Measurements from ENCODE around the gene PRIM2.
"Not testable (repeated sequence)": the region's sequence is repeated elsewhere in the genome, so short reads cannot be mapped to it uniquely, and the experiment has no call there.

The PRIM2 gene

DNA sequence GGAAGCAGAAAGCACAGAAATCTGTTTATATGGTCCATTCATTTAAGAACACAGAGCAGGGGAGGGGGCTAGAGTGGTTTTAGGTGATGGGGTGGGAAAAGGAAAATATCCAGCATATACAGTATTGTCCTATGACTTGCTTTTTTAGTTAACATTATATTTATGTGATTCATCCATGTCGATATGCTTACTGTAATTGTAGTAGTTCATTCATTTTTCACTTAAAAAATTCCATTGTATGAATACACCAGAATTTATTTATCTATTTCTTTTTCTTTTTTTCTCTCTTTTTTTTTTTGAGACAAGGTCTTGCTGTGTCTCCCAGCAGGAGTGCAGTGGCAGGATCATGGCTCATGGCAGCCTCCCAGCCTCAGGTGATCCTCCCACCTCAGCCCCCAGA is 9.6 kb upstream of the PRIM2 start:
- no peak for DNase-seq

DNA sequence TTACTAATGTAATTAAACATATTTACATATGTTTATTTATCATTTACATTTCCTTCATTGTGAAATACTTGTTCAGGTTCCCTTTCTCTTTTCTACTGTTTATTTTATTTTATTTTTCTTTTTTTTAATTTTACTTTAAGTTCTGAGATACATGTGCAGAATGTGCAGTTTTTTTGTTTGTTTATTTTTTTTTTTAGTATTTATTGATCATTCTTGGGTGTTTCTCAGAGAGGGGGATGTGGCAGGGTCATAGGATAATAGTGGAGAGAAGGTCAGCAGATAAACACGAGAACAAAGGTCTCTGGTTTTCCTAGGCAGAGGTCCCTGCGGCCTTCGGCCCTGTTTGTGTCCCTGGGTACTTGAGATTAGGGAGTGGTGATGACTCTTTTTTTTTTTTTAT is 8.7 kb upstream of the PRIM2 start:
- not testable (repeated sequence) for DNase-seq

DNA sequence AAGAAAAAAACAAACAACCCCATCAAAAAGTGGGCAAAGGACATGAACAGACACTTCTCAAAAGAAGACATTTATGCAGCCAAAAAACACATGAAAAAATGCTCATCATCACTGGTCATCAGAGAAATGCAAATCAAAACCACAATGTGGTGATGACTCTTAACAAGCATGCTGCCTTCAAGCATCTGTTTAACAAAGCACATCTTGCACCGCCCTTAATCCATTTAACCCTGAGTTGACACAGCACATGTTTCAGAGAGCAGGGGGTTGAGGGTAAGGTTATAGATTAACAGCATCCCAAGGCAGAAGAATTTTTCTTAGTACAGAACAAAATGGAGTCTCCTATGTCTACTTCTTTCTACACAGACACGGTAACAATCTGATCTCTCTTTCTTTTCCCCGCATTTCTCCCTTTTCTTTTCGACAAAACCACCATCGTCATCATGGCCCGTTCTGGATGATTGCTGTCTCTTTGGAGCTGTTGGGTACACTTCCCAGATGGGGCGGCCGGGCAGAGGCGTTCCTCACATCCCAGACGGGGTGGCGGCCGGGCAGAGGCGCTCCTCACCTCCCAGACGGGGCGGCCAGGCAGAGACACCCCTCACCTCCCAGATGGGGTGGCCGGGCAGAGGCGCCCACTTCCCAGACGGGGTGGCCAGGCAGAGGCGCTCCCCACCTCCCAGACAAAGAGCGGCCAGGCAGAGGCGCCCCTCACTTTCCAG is 7.2 kb upstream of the PRIM2 start:
- DNase-seq, result not testable (repeated sequence)

DNA sequence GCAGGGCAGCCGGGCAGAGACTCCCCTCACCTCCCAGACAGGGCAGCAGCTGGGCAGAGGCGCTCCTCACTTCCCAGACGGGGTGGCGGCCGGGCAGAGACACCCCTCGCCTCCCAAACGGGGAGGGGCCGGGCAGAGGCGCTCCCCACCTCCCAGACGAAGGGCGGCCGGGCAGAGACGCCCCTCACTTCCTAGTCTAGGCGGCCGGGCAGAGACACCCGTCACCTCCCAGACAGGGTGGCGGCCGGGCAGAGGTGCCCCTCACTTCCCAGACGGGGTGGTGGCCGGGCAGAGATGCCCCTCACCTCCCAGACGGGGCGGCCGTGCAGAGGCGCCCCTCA is 6.6 kb upstream of the PRIM2 start:
- no peak for DNase-seq

DNA sequence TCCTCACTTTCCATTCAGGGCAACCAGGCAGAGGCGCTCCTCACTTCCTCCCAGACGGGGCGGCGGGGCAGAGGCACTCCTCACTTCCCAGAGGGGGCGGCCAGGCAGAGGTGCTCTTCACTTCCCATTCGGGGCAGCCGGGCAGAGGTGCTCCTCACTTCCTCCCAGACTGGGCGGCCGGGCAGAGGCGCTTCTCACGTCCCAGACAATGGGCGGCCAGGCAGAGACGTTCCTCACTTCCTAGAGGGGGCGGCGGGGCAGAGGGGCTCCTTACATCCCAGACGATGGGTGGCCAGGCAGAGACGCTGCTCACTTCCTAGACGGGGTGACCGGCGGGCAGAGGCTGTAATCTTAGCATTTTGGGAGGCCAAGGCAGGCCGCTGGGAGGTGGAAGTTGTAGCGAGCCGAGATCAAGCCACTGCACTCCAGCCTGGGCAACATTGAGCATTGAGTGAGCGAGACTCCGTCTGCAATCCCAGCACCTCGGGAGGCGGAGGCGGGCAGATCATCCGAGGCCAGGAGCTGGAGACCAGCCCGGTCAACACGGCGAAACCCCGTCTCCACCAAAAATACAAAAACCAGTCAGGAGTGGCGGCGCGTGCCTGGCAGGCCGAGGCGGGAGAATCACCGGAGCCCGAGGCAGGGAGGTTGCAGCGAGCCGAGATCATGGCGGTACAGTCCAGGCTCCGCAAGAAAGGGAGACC is 6.0 kb upstream of the PRIM2 start:
- DNase-seq, result not testable (repeated sequence)

DNA sequence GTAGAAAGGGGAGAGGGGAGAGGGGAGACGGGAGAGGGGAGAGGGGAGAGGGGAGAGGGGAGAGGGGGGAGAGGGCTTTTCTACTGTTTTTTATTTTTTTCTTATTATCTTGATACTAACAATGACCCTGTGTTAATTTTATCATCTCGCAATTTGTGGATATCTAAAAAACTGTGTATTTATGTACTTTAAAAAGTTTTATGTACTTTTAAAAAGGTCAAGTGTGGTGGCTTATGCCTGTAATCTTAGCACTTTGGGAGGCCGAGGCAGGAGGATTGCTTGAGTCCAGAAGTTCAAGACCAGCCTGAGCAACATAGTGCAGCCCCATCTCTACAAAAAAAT is 5.5 kb upstream of the PRIM2 start:
- no peak for DNase-seq

DNA sequence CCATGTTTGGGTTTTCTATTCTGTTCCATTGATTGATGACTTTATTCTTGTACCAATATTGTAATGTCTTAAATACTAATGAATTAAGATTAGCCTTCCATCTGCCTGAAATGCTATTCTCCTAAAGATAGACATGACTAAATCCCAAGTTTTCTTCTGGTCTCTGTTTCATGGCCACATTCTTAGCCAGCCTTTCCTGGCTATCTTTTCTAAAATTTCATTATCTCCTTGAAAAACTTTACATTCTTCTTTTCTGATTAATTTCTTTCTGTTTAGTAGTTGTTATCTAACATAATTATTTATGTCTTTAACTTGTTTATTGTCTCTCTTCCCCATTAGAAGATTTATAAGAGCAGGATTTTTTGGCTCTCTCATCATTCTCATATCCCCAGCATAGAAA is 4.4 kb upstream of the PRIM2 start:
- DNase-seq, result no peak

DNA sequence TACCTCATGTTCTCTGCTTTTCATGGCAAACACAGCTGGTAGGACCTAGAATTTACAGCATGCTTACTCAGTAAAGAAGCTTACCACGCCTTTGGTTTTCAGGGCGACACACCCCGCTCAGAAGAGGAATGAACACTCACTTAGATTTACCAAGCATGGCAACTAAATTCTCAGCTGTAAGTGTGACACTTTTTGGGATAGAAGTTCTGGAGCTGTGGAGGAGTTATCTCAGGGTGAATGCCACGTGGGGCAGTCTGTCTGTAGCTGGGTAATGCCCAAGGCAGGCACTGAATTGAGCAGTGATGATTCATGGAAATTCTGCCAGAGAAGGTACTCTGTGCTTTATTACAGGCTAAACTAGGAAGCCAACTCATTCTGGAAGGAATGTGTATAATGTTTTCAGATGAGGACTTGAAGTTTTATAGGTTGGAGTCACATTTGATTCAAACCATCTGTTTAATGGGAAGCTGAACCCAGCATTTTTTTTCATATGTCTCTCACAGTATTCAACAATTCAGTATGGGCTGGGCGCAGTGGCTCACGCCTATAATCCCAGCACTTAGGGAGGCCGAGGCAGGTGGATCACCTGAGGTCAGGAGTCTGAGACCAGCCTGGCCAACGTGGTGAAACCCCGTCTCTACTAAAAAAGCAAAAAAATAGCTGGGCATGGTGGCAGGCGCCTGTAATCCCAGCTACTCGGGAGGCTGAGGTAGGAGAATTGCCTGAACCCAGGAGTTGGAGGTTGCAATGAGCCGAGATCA is 3.5 kb upstream of the PRIM2 start:
- no peak for DNase-seq

DNA sequence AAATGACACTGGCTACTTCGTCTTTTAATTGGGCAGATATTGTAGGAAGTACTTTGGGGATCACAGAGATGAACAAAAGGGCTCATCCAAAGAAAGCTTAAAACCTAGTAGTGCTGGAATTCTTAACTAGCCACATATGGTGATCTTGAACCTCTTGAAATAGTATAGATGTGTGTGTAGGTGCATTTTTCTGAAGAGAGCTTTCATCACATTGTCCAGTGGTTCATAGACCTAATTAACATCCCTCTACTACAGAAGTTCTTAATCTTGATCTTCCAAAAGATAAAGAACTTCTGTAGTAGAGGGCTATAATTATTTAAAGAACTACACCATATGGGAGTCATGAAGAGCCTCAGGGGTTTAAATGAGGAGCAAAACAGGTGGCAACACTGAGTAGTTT is 2.3 kb upstream of the PRIM2 start:
- no peak for DNase-seq

DNA sequence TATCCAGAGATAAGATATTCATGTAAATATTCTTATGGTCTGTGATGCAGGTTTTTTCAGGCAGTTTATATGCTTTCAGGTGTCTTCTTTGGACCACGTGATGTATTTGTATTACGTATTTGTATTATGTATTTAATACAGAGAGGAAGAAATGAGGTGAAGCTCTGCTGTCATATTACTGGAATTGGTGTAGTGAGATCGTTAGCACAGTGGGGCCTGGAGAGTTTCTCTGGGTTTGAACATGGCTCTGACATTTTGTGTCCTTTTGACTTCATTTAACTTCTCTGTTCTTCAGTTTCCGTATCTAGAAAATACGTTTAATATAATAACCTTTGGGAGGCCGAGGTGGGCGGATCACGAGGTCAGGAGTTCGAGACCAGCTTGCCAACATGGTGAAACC is 1.6 kb upstream of the PRIM2 start:
- no peak for DNase-seq

DNA sequence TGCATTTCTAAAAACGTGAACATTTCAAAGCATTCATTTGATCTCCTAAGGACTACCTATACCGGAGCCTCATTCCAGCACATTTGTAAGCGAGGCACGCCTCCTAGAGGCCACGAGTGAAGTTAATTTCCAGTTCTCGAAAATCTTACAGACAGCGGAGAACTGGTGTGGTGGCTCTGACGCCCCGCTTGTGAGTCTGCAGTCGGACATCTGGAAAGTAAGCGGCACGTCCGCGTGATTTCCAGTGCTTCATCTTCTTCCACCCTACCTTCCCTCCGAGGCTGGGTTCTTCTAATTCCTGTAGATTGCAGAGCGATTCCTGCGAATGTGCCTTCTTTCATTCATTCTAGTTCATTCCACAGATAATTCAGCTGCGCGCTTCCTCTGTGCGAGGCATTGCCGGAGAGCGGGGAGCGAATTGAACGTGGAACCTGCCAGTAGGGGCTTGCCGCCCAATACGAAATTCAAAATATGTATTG is 810 bp upstream of the PRIM2 start:
- peak; percentile 21 to 92 (median 75) for DNase-seq

DNA sequence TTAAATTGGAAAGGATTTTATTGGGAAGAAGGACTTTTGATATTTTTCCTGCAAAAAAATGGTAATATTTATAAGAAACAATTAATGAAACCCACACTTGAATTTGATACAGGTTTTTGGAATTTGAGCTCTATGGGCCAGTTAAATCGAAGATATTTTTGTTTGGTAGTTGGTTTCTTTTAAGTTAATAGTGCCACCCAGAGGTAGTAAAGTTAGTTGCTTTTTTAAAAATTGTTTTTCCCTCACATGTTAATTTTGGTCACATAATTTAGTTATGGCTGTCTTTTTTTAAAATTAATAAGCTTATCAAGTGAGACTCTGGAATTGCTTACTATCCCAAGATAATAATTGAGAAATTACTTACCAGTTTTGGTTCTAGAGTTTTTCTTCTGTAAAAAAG is 7.1 kb downstream of the PRIM2 start:
- DNase-seq, result no peak

DNA sequence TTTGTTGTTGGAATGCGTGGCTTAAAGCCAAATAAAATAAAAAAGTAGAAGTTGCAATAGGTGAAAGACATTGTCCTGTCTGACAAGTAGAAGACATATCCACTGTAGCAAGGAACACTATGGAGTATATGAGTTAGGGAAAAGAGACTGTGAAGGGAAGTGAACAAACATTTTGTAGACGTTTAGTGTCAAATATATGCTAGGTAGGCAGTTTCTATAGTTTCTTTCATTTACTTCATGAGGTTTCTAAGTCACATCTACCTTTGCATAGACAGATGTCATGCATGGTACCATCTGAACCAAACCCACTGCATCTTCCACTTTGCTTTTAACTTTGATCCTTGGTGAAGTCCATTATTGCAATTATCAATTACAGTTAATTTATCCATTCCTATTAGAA is 9.9 kb downstream of the PRIM2 start:
- DNase-seq, result no peak

DNA sequence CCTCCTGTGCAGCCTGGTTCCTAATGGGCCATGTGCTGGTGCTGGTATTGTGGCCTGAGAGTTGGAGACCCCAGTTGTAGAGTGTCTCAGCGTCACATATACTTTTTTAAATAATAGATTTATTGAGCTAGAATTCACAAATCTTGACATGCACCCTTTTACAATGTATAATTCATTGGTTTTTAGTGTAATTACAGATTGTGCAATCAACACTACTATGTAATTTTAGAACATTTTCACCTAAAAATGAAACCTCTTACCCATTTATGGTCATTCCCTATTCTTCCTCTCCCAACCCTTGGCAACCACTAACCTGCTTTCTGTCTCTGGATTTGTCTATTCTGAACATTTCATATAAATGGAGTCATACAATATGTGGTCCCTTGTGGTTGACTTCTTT is 10.6 kb downstream of the PRIM2 start:
- DNase-seq, result no peak

DNA sequence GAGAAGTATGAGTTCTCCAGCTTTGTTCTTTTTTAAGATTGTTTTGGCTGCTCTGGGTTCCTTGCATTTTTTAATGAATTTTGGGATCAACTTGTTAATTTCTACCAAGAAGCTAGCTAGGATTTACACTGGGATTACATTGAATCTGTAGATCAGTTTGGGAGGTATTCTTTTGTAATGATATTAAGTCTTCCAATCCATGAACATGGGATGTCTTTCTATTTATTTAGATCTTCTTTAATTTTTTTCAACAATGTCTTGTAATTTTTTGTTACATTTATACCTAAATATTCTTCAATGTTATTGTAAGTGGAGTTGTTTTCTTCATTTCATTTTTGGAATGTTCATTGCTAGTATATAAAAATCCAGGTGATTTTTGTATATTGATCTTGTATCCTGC is 12.5 kb downstream of the PRIM2 start:
- DNase-seq, result no peak

DNA sequence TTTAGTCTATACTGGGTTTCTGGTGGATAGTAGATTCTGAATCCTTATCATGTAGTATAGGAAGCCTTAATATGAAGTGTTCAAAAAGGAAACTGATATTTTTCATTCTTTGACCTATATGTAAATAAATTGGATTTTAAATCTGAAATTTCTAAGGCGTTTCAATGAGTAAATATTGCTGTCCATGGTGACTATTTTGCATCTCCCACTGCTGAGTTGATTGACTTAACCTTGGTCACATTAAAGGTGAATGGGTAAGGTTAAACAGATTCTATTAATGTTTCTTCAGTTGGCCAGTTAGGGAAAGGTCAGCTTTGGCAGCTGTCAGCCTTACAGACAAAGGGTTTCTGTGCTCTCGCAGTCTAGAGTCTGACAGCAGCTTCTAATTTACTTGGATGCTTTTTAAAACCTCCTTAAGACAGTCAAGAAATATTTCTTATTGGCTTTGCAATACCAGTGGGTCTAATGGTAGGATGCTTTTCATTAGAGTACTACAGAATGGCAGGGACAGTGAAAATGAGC is 24.8 kb downstream of the PRIM2 start:
- DNase-seq, result no peak

DNA sequence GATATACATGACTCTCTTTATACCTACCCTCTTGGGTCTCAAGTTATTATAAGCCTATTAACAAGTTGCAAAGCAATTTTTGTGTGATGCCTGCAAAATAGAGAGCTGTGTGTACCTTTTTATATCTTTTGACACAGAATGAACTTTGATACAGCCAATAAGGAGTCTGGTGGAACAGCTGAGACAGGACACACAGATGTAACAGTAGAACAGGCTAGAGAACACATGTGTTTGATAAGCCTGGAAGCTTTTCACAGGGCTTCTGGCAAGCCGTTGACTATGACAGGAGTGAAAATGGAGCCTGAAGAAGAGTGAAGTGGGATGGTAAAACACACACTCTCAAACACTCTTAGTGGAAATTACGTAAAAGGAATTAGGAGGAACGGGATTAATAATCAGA is 25.9 kb downstream of the PRIM2 start:
- not testable (repeated sequence) for DNase-seq

DNA sequence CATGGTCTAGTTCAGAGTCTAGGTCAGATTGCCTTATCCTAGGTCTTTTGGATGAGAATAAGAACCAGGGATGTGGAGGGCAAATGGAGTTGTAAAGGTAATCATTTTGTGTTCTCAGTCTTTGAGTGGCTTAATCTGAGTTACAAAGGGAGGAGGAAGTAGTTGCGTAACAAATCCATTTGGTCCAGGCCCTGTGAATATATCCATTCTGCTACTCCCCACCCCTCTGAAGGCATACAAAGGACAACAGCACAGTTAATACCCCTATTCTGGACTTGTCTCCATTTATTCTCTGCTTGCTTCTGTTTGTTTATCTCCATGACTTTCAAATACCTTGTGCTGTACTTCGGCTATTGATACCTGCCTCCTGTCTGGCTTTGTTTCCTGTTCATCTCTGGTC is 29.3 kb downstream of the PRIM2 start:
- not testable (repeated sequence) for DNase-seq

DNA sequence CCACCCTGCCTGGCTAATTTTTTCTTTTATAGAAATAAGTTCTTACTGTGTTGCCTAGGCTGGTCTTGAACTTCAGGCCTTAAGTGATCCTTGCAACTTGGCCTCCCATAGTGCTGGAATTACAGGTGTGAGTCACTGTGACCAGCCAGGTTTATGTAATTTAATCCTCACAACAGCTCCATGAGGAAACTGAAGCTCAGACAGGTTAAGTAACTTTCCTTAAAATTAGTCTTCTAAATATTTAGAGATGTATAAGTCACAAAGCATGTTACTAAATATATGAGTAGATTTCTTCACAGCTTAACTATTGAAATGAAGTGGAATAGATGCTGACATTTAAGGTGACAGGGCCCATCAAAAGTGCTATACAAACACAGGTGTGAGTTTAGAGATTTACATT is 30.2 kb downstream of the PRIM2 start:
- DNase-seq, result not testable (repeated sequence)

DNA sequence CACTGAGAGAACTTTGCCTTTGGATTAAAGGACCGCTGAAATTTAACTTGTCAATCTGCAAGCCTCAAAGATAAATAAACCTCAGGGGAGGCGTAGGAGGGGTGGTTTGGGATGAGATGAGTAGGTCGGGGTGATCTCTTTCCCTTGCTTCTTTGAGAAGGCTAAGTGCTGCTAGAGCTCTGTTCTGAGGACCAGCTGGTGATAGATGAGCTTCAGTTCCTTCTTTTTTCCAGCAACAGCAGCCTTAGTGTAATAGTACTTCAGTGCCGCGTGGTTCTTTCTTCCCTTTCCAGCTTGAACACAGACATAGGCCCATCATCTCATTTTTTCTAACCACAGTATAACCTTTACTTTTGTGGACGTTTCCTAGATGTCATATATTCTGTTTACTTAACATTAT is 33.0 kb downstream of the PRIM2 start:
- DNase-seq, result not testable (repeated sequence)

DNA sequence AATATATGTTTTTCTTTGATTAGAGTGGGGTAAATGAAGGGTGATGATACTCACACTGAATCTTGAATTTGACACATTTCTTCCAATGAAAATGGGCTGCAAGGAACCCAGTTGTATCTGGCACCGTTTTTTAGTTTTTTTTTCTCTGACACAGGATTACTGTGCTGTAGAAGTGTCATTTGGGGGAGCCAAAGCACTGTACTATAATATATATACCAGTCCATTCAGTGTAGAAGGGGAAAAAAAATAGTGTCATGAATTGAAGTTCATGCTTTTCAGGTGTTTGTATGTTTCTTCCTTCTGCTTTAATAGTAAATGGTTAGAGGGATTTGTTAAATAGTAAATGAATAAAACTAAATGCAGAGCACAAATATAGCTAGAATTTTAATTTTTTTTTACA is 35.2 kb downstream of the PRIM2 start:
- DNase-seq, result not testable (repeated sequence)

DNA sequence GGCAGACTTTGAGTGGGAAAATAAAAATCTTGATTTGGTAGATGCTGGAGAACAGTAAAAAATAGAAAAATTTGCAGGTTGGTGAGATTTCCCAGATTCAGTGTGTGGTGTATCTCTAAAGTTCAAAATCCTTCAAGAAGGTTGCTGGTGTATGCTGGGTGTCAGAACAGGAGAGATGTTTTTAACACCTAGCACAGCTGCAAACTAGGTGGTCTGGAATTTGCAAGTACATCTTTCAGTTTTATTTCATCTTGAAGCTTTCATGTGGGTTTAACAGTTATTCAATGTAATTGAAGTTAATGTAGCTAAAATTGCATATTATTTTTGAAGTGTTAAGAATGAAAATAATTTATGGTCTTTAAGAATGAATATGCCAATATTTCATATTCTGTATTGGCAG is 40.9 kb downstream of the PRIM2 start:
- not testable (repeated sequence) for DNase-seq
